Subcutaneous abdominal adipose tissue (tissue), 5 donors: ENCODE data around the gene CYB5D1.
"Not testable (repeated sequence)": the region's sequence is repeated elsewhere in the genome, so short reads cannot be mapped to it uniquely, and the experiment has no call there.

Experiments
- H3K27ac ChIP-seq: one replicate; pipeline ENCODE4 v1.7.0; 2013; ENCODE audit warnings: low read depth, mild to moderate bottlenecking, inconsistent platforms, low read length, moderate library complexity
- H3K27me3 ChIP-seq, 5 donors: one replicate each; pipeline ENCODE4 v1.7.0; 2013; ENCODE audit warnings: low read length in 5 of 5, inconsistent platforms in 1 of 5; ENCODE audit not compliant: control insufficient read depth in 5 of 5, insufficient read depth in 4 of 5
- H3K36me3 ChIP-seq, 5 donors: one replicate each; pipeline ENCODE4 v1.7.0; 2013; ENCODE audit warnings: low read length in 5 of 5; ENCODE audit not compliant: control insufficient read depth in 5 of 5, insufficient read depth in 5 of 5
- H3K4me1 ChIP-seq, 5 donors: one replicate each; pipeline ENCODE4 v1.7.0; 2013; ENCODE audit warnings: low read length in 5 of 5, mild to moderate bottlenecking in 3 of 5, moderate library complexity in 1 of 5; ENCODE audit not compliant: control insufficient read depth in 5 of 5, insufficient read depth in 5 of 5
- H3K4me3 ChIP-seq, 5 donors: one replicate each; pipeline ENCODE4 v1.7.0; 2013; ENCODE audit warnings: low read length in 5 of 5, low read depth in 1 of 5
- H3K9ac ChIP-seq, 5 donors: one replicate each; pipeline ENCODE4 v1.7.0; 2013; ENCODE audit warnings: low read length in 5 of 5, mild to moderate bottlenecking in 4 of 5, moderate library complexity in 3 of 5
- H3K9me3 ChIP-seq, 5 donors: one replicate each; pipeline ENCODE4 v1.7.0; 2013; ENCODE audit warnings: low read length in 5 of 5; ENCODE audit not compliant: control insufficient read depth in 5 of 5
- donor health status: healthy.
- donor health status: healthy.
- donor health status: healthy.
- donor health status: healthy.
- donor health status: healthy.

Gene CYB5D1

GRCh38 chr17:7856011-7856810 is 1.6 kb upstream of the CYB5D1 start:
- H3K9ac ChIP-seq = peak overlapping the region in 4 of 5 donors; percentile 42 to 79 (median 76)
- peaks cover 0 to 30% (median 26%) of the 10 kb centered on the region in 5 donors for H3K36me3 ChIP-seq
- H3K27me3 ChIP-seq = no peaks in the 10 kb centered on the region
- peak overlapping the region; percentile 96 for H3K27ac ChIP-seq
- no peaks in the 10 kb centered on the region for H3K9me3 ChIP-seq
- H3K4me1 ChIP-seq = peaks cover 5 to 53% (median 44%) of the 10 kb centered on the region in 5 donors
- peak overlapping the region; percentile 81 to 91 (median 84) for H3K4me3 ChIP-seq

DNA sequence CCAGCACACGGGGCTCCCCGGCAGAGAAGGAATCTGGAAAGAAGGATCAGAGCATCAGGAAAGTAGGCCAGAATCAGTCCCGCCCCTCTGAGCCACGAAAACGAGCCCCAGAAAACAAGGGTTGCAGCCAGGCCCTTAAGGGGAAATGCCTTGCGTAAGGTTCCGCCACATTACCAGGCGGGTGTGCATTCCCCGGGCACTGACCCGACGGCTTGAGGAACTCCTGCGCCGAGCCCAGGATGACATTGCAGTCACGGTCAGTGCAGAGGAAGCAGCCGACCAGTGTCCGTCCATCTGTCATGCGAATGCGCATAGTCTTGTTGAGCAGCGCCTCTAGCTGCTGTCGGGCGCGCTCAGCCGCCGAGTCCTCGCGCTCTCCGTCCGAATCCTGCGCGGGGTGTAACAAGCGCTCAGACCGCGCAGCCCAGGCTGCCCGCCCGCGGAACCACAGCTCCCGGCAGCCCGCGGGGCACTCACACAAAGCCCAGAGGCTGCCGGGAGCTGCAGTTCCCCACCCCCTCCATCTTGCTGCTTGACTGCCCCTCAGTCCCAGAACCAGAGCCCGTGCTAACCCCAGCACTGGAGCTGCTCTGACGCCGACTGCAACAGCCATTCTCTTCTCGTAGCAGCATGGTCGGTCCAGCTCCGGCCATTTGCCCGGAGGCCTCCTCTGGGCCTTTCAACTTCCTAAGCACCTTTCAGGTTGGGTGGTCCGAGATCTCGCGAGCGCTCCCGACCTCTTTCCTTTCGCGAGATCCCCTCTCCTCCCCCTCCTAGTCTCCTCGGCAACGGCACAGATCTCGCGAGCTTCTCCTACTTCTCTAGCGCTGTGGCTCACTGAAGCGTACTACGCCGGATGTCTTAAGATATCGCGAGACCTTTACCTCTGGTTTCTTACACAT is 741 bp upstream of the CYB5D1 start, which contains the start of gene NAA38:
Gene NAA38 (minus strand): TSS at position 749 of the 902 bp plus-strand sequence. CDS start 96 bp downstream, at position 653.
- Histone ChIP-seq H3K27ac (peak within 1 kb of the TSS; percentile 96), H3K4me3 (peak within 1 kb of the TSS; percentile 81 to 91 (median 87)), H3K9ac (peak within 1 kb of the TSS; percentile 68 to 79 (median 75)), H3K4me1 (peaks cover 5 to 44% (median 35%) of the 10 kb centered on the region in 5 donors), H3K36me3 (peaks cover 2 to 24% (median 20%) of the 10 kb centered on the region in 5 donors), H3K9me3 (no peaks in the 10 kb centered on the region), H3K27me3 (no peaks in the 10 kb centered on the region)

GRCh38 chr17:7858522-7858810 is 663 bp downstream of the CYB5D1 start:
- H3K27ac ChIP-seq = peak overlapping the region; percentile 96
- no peaks in the 10 kb centered on the region for H3K9me3 ChIP-seq
- peaks cover 5 to 41% (median 34%) of the 10 kb centered on the region in 5 donors for H3K4me1 ChIP-seq
- H3K4me3 ChIP-seq = peak overlapping the region; percentile 81 to 91 (median 87)
- H3K27me3 ChIP-seq = no peaks in the 10 kb centered on the region
- H3K36me3 ChIP-seq = peaks cover 2 to 15% (median 9%) of the 10 kb centered on the region in 5 donors
- peak overlapping the region in 4 of 5 donors; percentile 75 to 79 (median 76) for H3K9ac ChIP-seq

DNA sequence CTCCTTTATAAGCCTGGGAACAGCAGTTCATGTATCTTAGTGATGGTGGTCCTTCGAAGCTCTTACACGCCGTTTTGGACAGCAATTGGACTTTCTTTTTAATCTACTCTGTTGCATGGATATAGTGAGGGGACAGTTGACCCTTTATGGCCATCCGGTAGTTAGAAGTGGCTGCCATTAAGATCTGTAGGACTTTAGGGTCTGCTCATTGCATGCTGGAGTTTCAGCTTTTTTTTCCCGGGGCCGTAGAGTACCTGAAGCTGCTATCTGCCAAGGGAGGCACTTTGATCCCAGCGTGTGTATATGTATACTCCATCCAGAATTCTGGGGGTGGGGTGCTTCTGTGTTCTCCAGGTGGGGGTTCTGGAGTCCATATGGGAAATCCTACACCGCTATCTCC is 1.2 kb downstream of the CYB5D1 start:
- H3K9me3 ChIP-seq = no peaks in the 10 kb centered on the region
- peak overlapping the region in 1 of 5 donors; percentile 87 for H3K4me3 ChIP-seq
- peaks cover 5 to 41% (median 34%) of the 10 kb centered on the region in 5 donors for H3K4me1 ChIP-seq
- no peaks in the 10 kb centered on the region for H3K27me3 ChIP-seq
- H3K9ac ChIP-seq = peak overlapping the region in 2 of 5 donors; percentile 75 to 79
- no peak overlapping the region for H3K27ac ChIP-seq
- H3K36me3 ChIP-seq = peaks cover 0 to 15% (median 9%) of the 10 kb centered on the region in 5 donors

DNA sequence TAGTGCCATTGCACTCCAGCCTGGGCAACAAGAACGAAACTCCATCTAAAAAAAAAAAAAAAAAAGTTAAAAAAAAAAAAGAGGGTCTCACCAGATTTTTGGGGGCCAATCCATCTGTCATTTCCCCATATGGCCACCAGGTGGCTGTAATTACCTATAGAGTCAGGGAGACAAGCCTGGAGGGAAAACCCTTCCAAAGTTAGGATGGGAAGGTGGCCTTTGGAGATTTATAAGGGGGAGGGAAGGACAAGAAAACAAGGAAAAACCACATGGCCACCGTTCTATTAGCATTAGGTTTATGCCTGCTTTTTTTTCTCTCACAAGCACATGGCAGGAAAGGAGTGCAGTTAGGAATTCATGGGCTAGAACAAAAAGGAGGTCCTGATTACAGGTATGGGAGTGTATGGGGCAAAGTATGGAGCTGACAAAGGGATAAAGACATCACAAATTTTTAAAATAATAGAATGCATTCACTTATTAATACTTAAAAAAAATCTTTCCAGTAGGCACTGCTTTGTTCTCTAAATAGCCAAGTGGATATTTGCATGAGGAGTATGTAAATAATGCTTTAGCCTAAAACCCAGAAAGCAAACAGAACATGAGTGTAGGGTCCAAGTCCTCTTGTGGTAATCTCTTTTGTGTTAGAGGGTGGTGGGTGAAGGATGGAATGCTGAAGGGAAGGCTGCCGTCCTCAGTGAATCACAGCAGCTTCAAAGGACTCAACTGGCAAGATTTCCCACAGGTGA is 5.1 kb downstream of the CYB5D1 start:
- Histone ChIP-seq H3K36me3 (peaks cover 0 to 15% (median 5%) of the 10 kb centered on the region in 5 donors), H3K4me3 (no peak overlapping the region), H3K9ac (no peak overlapping the region), H3K27ac (no peak overlapping the region), H3K9me3 (peaks cover 0 to 4% (median 0%) of the 10 kb centered on the region in 5 donors), H3K4me1 (peaks cover 3 to 14% (median 13%) of the 10 kb centered on the region in 5 donors), H3K27me3 (no peaks in the 10 kb centered on the region)

- H3K9me3 ChIP-seq, H3K9ac ChIP-seq, H3K4me1 ChIP-seq, H3K4me3 ChIP-seq, H3K27ac ChIP-seq, H3K27me3 ChIP-seq: not testable (repeated sequence)
- peaks cover 0 to 17% (median 4%) of the 10 kb centered on the region in 5 donors for H3K36me3 ChIP-seq
These were observed 6.6 kb downstream of the CYB5D1 start for GRCh38 chr17:7864384-7864783.

GRCh38 chr17:7864995-7865650 is 7.3 kb downstream of the CYB5D1 start:
- Histone ChIP-seq H3K27ac (no peak overlapping the region), H3K9me3 (peaks cover 0 to 4% (median 0%) of the 10 kb centered on the region in 5 donors), H3K9ac (no peak overlapping the region), H3K4me3 (no peak overlapping the region), H3K27me3 (no peaks in the 10 kb centered on the region), H3K36me3 (peaks cover 0 to 14% (median 3%) of the 10 kb centered on the region in 5 donors), H3K4me1 (peaks cover 0 to 3% (median 0%) of the 10 kb centered on the region in 5 donors)

DNA sequence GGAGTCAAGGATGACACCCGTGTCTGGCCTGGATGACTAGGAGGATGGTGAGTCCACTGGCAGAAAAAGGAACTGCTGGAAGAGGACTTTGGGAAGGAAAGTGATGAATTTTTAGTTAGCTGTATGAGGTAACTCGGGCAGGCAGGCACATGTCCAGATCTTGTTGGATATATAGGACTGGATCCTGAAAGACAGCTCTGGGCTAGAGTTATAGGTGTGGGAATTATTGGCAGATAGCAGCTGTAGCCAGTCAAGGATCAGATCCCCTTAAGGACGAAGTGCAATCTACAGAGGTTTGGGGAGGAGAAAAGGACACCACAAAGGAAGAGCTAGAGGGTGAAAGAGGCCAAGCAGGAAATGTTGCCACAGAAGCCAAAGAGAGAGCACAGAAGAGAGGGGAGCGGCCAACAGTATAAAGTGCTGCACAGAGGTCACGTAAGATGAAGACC is 10.1 kb downstream of the CYB5D1 start:
- no peak overlapping the region for H3K9ac ChIP-seq
- peaks cover 0 to 5% (median 2%) of the 10 kb centered on the region in 5 donors for H3K36me3 ChIP-seq
- H3K27me3 ChIP-seq = no peaks in the 10 kb centered on the region
- H3K4me3 ChIP-seq = no peak overlapping the region
- peaks cover 0 to 3% (median 0%) of the 10 kb centered on the region in 5 donors for H3K4me1 ChIP-seq
- no peak overlapping the region for H3K27ac ChIP-seq
- H3K9me3 ChIP-seq = peaks cover 0 to 4% (median 0%) of the 10 kb centered on the region in 5 donors

DNA sequence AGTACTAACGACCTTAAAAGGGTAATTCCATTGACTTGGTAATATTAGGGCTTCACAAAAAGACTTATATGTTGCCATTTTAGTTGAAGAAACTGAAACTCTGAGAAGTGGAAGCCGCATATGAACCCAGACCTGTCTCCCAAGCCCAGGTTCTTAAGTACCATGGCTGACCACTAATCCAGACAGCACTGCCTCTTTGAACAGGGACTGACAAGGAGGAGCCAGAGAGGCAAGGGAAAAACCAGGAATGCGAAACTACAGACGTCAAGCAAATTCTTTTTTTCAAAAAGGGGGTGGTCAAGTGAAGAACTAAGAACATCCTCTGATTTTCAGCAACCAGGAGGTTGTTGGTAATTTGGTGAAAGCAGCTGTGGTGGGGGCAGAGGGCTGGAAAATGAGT is 15.2 kb downstream of the CYB5D1 start:
- Histone ChIP-seq H3K27ac (no peak overlapping the region), H3K4me1 (peaks cover 0 to under 1% (median 0%) of the 10 kb centered on the region in 5 donors), H3K9me3 (no peaks in the 10 kb centered on the region), H3K9ac (no peak overlapping the region), H3K27me3 (no peaks in the 10 kb centered on the region), H3K36me3 (peaks cover 0 to 4% (median 0%) of the 10 kb centered on the region in 5 donors), H3K4me3 (no peak overlapping the region)
